Measurements from ENCODE around the gene ACOX1. TPM values are rescaled to one million over a fixed set of nuclear protein-coding genes. Genes with fewer than 3 reads are reported as not detected.

Gene ACOX1
- total RNA-seq, 2 experiments from 2014 or later: 28.0 to 29.8 TPM

- H3K27me3 Mint-ChIP-seq: no peaks in the 10 kb centered on the region
- H3K36me3 Mint-ChIP-seq (ENCODE audit: low read depth): no peaks in the 10 kb centered on the region
- CTCF ChIA-PET: interaction anchor here (0.6 to 1.2 kb wide), 4 partner anchors 15 to 144 kb away, joined by 3 to 4 read pairs (median 4); partner anchors contain the start of gene MRPL38
- peaks cover 9% of the 10 kb centered on the region for H3K4me1 Mint-ChIP-seq
- H3K9me3 Mint-ChIP-seq: no peaks in the 10 kb centered on the region
- POLR2A ChIA-PET: no interaction called here
- no peak overlapping the region for H3K27ac Mint-ChIP-seq
- no peak overlapping the region for H3K4me3 Mint-ChIP-seq
- no peak for DNase-seq
These were observed 58.9 kb downstream of the ACOX1 start for GRCh38 chr17:75920045-75920560.

GRCh38 chr17:75919611-75920010, 59.4 kb downstream of the ACOX1 start:
- Mint-ChIP-seq H3K4me1 (peaks cover 9% of the 10 kb centered on the region), H3K4me3 (no peak overlapping the region), H3K27ac (no peak overlapping the region), H3K9me3 (no peaks in the 10 kb centered on the region), H3K27me3 (no peaks in the 10 kb centered on the region), H3K36me3 (ENCODE audit: low read depth) (no peaks in the 10 kb centered on the region)
- CTCF ChIA-PET: interaction anchor here (0.8 to 1.2 kb wide), 3 partner anchors 14 to 144 kb away, joined by 3 to 4 read pairs (median 3); partner anchors contain the start of gene MRPL38
- POLR2A ChIA-PET: interaction anchor here (1.3 kb wide), 1 partner anchor 143 kb away, joined by 4 read pairs; no protein-coding TSS in a partner anchor
- no peak for DNase-seq

GRCh38 chr17:75917917-75918445, 61.0 kb downstream of the ACOX1 start:
- Mint-ChIP-seq H3K27ac (no peak overlapping the region), H3K36me3 (ENCODE audit: low read depth) (peaks cover 3% of the 10 kb centered on the region), H3K4me1 (peaks cover 9% of the 10 kb centered on the region), H3K27me3 (no peaks in the 10 kb centered on the region), H3K9me3 (no peaks in the 10 kb centered on the region), H3K4me3 (no peak overlapping the region)
- DNase-seq: no peak
- ChIA-PET CTCF (interaction anchor here (1.2 kb wide), 1 partner anchor 9 kb away, joined by 8 read pairs; no protein-coding TSS in a partner anchor), POLR2A (no interaction called here)

GRCh38 chr17:75917141-75917916, 61.6 kb downstream of the ACOX1 start:
- H3K27me3 Mint-ChIP-seq: no peaks in the 10 kb centered on the region
- H3K4me1 Mint-ChIP-seq: peaks cover 9% of the 10 kb centered on the region
- no peak overlapping the region for H3K27ac Mint-ChIP-seq
- ChIA-PET CTCF (interaction anchor here (1.4 to 2.0 kb wide), 2 partner anchors 12 to 97 kb away, joined by 5 to 7 read pairs; partner anchors contain the start of gene MRPL38), POLR2A (interaction anchor here (1.1 kb wide), 1 partner anchor 9 kb away, joined by 4 read pairs; no protein-coding TSS in a partner anchor)
- no peaks in the 10 kb centered on the region for H3K9me3 Mint-ChIP-seq
- DNase-seq: no peak
- peaks cover 3% of the 10 kb centered on the region for H3K36me3 Mint-ChIP-seq (ENCODE audit: low read depth)
- no peak overlapping the region for H3K4me3 Mint-ChIP-seq

GRCh38 chr17:75915268-75915667, 63.7 kb downstream of the ACOX1 start:
- POLR2A ChIA-PET: no interaction called here
- H3K27me3 Mint-ChIP-seq: no peaks in the 10 kb centered on the region
- CTCF ChIA-PET: interaction anchor here (1.0 kb wide), 1 partner anchor 85 kb away, joined by 3 read pairs; the partner anchor contains the start of gene CDK3

GRCh38 chr17:75914643-75915267, 64.2 kb downstream of the ACOX1 start:
- H3K9me3 Mint-ChIP-seq: no peaks in the 10 kb centered on the region
- DNase-seq: no peak
- CTCF ChIA-PET: interaction anchor here (1.0 kb wide), 1 partner anchor 86 kb away, joined by 3 read pairs; the partner anchor contains the start of gene CDK3

More at GRCh38 chr17:75915268-75915667, 63.7 kb downstream of the ACOX1 start:
- Mint-ChIP-seq H3K4me3 (no peak overlapping the region), H3K4me1 (peaks cover 9% of the 10 kb centered on the region), H3K27ac (no peak overlapping the region), H3K9me3 (no peaks in the 10 kb centered on the region), H3K36me3 (ENCODE audit: low read depth) (peaks cover 3% of the 10 kb centered on the region)
- no peak for DNase-seq

GRCh38 chr17:75913537-75914210, 65.3 kb downstream of the ACOX1 start:
- CTCF ChIA-PET: no interaction called here
- H3K4me1 Mint-ChIP-seq: peaks cover 13% of the 10 kb centered on the region
- POLR2A ChIA-PET: no interaction called here
- no peaks in the 10 kb centered on the region for H3K9me3 Mint-ChIP-seq
- H3K36me3 Mint-ChIP-seq (ENCODE audit: low read depth): peaks cover 3% of the 10 kb centered on the region
- H3K4me3 Mint-ChIP-seq: no peak overlapping the region
- no peaks in the 10 kb centered on the region for H3K27me3 Mint-ChIP-seq
- no peak overlapping the region for H3K27ac Mint-ChIP-seq
- no peak for DNase-seq

More at GRCh38 chr17:75914643-75915267, 64.2 kb downstream of the ACOX1 start:
- Mint-ChIP-seq H3K4me3 (no peak overlapping the region), H3K27ac (no peak overlapping the region), H3K27me3 (no peaks in the 10 kb centered on the region), H3K4me1 (peaks cover 11% of the 10 kb centered on the region), H3K36me3 (ENCODE audit: low read depth) (peaks cover 3% of the 10 kb centered on the region)
- POLR2A ChIA-PET: no interaction called here

- CTCF ChIA-PET: interaction anchor here (1.1 to 7.6 kb wide), 3 partner anchors 89 to 278 kb away, joined by 3 to 67 read pairs (median 4); partner anchors contain the start of gene SMIM5
- Mint-ChIP-seq H3K4me3 (no peak overlapping the region), H3K27ac (no peak overlapping the region), H3K36me3 (ENCODE audit: low read depth) (peaks cover 3% of the 10 kb centered on the region), H3K27me3 (no peaks in the 10 kb centered on the region), H3K9me3 (no peaks in the 10 kb centered on the region), H3K4me1 (peaks cover 17% of the 10 kb centered on the region)
- POLR2A ChIA-PET: no interaction called here
- DNase-seq: no peak
These were observed 68.3 kb downstream of the ACOX1 start for GRCh38 chr17:75910699-75911098.

- Mint-ChIP-seq H3K27ac (no peak overlapping the region), H3K4me1 (peaks cover 22% of the 10 kb centered on the region), H3K9me3 (no peaks in the 10 kb centered on the region), H3K27me3 (no peaks in the 10 kb centered on the region), H3K4me3 (no peak overlapping the region), H3K36me3 (ENCODE audit: low read depth) (peaks cover 3% of the 10 kb centered on the region)
- ChIA-PET CTCF (interaction anchor here (0.5 to 7.6 kb wide), 6 partner anchors 13 to 277 kb away, joined by 3 to 67 read pairs (median 3); partner anchors contain the start of genes SMIM5 and TRIM65), POLR2A (no interaction called here)
- DNase-seq: no peak
These were observed 69.1 kb downstream of the ACOX1 start for GRCh38 chr17:75909812-75910274.

GRCh38 chr17:75909051-75909811, 69.7 kb downstream of the ACOX1 start:
- Mint-ChIP-seq H3K27ac (no peak overlapping the region), H3K4me3 (no peak overlapping the region), H3K4me1 (peaks cover 22% of the 10 kb centered on the region), H3K27me3 (no peaks in the 10 kb centered on the region), H3K36me3 (ENCODE audit: low read depth) (peaks cover 2% of the 10 kb centered on the region), H3K9me3 (no peaks in the 10 kb centered on the region)
- ChIA-PET POLR2A (interaction anchor here (0.9 to 1.8 kb wide), 3 partner anchors 8 to 99 kb away, joined by 3 to 4 read pairs (median 3); no protein-coding TSS in a partner anchor), CTCF (interaction anchor here (0.7 to 7.6 kb wide), 4 partner anchors 13 to 155 kb away, joined by 3 to 67 read pairs (median 4); partner anchors contain the start of gene TRIM65)
- DNase-seq: no peak

- H3K4me3 Mint-ChIP-seq: no peak overlapping the region
- peaks cover 30% of the 10 kb centered on the region for H3K4me1 Mint-ChIP-seq
- H3K36me3 Mint-ChIP-seq (ENCODE audit: low read depth): no peaks in the 10 kb centered on the region
- DNase-seq: no peak
- no peak overlapping the region for H3K27ac Mint-ChIP-seq
- no peaks in the 10 kb centered on the region for H3K9me3 Mint-ChIP-seq
- POLR2A ChIA-PET: interaction anchor here (1.8 kb wide), 1 partner anchor 9 kb away, joined by 4 read pairs; no protein-coding TSS in a partner anchor
- no peaks in the 10 kb centered on the region for H3K27me3 Mint-ChIP-seq
- CTCF ChIA-PET: interaction anchor here (0.7 to 7.6 kb wide), 2 partner anchors 12 to 96 kb away, joined by 4 to 67 read pairs; partner anchors contain the start of gene TRIM65
These were observed 70.8 kb downstream of the ACOX1 start for GRCh38 chr17:75908201-75908600.
